Germinal center (tissue), 1 donor: ENCODE measurements around the gene FAM3C.
A peak's percentile ranks its signal among the peaks of the same experiment; 100 is the strongest.
"Not testable (repeated sequence)": the region's sequence is repeated elsewhere in the genome, so short reads cannot be mapped to it uniquely, and the experiment has no call there.

ENCODE experiments used
- DNase-seq: peaks from one replicate; pipeline ENCODE4 v3.0.0; 2012; ENCODE audit warnings: mixed read lengths, low spot score

The FAM3C gene

GRCh38 chr7:121395961-121396757 is at the start of gene FAM3C:
Gene FAM3C, minus strand, starts transcription at chr7:121396308. Its CDS starts 13,339 bp downstream, at chr7:121382969.
- DNase-seq, result peak; percentile 91

- no peak for DNase-seq
Observed at GRCh38 chr7:121442845-121443244, 46.7 kb upstream of the FAM3C start.

- peak; percentile 13 for DNase-seq
Observed at GRCh38 chr7:121440857-121441503, 44.9 kb upstream of the FAM3C start.

GRCh38 chr7:121438043-121438955 is 42.2 kb upstream of the FAM3C start:
- DNase-seq, result not testable (repeated sequence)

GRCh38 chr7:121437470-121437869 is 41.4 kb upstream of the FAM3C start:
- no peak for DNase-seq

- no peak for DNase-seq
Observed at GRCh38 chr7:121436688-121437087, 40.6 kb upstream of the FAM3C start.

- DNase-seq, result no peak
Observed at GRCh38 chr7:121436136-121436535, 40.0 kb upstream of the FAM3C start.

GRCh38 chr7:121433775-121434174 is 37.7 kb upstream of the FAM3C start:
- no peak for DNase-seq

- not testable (repeated sequence) for DNase-seq
Observed at GRCh38 chr7:121432486-121432885, 36.4 kb upstream of the FAM3C start.

- no peak for DNase-seq
Observed at GRCh38 chr7:121431996-121432395, 35.9 kb upstream of the FAM3C start.

- DNase-seq, result no peak
Observed at GRCh38 chr7:121431389-121431995, 35.4 kb upstream of the FAM3C start.

- DNase-seq, result no peak
Observed at GRCh38 chr7:121430558-121430957, 34.5 kb upstream of the FAM3C start.

GRCh38 chr7:121429798-121430197 is 33.7 kb upstream of the FAM3C start:
- DNase-seq, result no peak

GRCh38 chr7:121428855-121429489 is 32.9 kb upstream of the FAM3C start:
- no peak for DNase-seq

- DNase-seq, result not testable (repeated sequence)
Observed at GRCh38 chr7:121421743-121422142, 25.6 kb upstream of the FAM3C start.

GRCh38 chr7:121420976-121421375 is 24.9 kb upstream of the FAM3C start:
- DNase-seq, result no peak

- no peak for DNase-seq
Observed at GRCh38 chr7:121419201-121420148, 23.4 kb upstream of the FAM3C start.

- DNase-seq, result no peak
Observed at GRCh38 chr7:121416533-121416932, 20.4 kb upstream of the FAM3C start.

- no peak for DNase-seq
Observed at GRCh38 chr7:121414436-121414835, 18.3 kb upstream of the FAM3C start.

- no peak for DNase-seq
Observed at GRCh38 chr7:121411597-121411979, 15.5 kb upstream of the FAM3C start.
